Esophagus muscularis mucosa (tissue), 4 donors: ENCODE measurements around the gene TEDC1. TPM values are rescaled to one million over a fixed set of nuclear protein-coding genes. Genes with fewer than 3 reads are reported as not detected.
A peak's percentile ranks its signal among the peaks of the same experiment; 100 is the strongest.

Experiments used
- DNase-seq: peaks from one replicate; pipeline ENCODE4 v3.0.0-alpha.2; 2017; ENCODE audit errors: extremely low spot score
- H3K27ac ChIP-seq, 4 donors: fragments of 200-600 bp; sonication (generic); replicated peaks in 1 of 4; 1 replicate in 3 of 4; 2 replicates in 1 of 4; pipeline ENCODE4 v1.5.1; 2016 to 2019; ENCODE audit warnings: mild to moderate bottlenecking in 1 of 4
- H3K27me3 ChIP-seq, 4 donors: fragments of 200-600 bp; sonication (generic); one replicate each; pipeline versions ENCODE4 v1.5.1 to v1.6.0; 2016 to 2019
- H3K36me3 ChIP-seq, 4 donors: fragments of 200-600 bp; sonication (generic); one replicate each; pipeline ENCODE4 v1.5.1; 2016 to 2019
- H3K4me1 ChIP-seq, 4 donors: fragments of 200-600 bp; sonication (generic); one replicate each; pipeline ENCODE4 v1.5.1; 2016 to 2019
- H3K4me3 ChIP-seq, 4 donors: fragments of 200-600 bp; sonication (generic); 1 replicate in 2 of 4; 2 replicates in 2 of 4; pipeline ENCODE4 v1.5.1; 2016 to 2019; ENCODE audit warnings: mild to moderate bottlenecking in 4 of 4, moderate library complexity in 1 of 4
- H3K9me3 ChIP-seq, 4 donors: fragments of 200-600 bp; sonication (generic); 1 replicate in 3 of 4; 2 replicates in 1 of 4; pipeline ENCODE4 v1.5.1; 2016 to 2019
- CTCF ChIP-seq, 3 experiments: fragments of 200-600 bp in 2 of 3; fragments of 450-650 bp in 1 of 3; sonication (generic) in 2 of 3; IDR thresholded peaks; one replicate each; pipeline ENCODE4 v1.5.1; 2017 to 2019; ENCODE audit warnings: antibody characterized with exemption in 3 of 3, mild to moderate bottlenecking in 2 of 3, moderate library complexity in 1 of 3
- EP300 ChIP-seq: sonication (generic); formaldehyde crosslinking; IDR thresholded peaks from one replicate; pipeline ENCODE4 v1.6.1; 2017; ENCODE audit warnings: antibody characterized with exemption
- POLR2A ChIP-seq: fragments of 450-650 bp; IDR thresholded peaks from one replicate; pipeline ENCODE4 v1.6.1; 2017; ENCODE audit warnings: antibody characterized with exemption, moderate library complexity, mild to moderate bottlenecking, low read depth
- POLR2AphosphoS5 ChIP-seq, 2 donors: sonication (generic); formaldehyde crosslinking; IDR thresholded peaks; one replicate each; pipeline ENCODE4 v1.6.1; 2017; ENCODE audit warnings: antibody characterized with exemption in 2 of 2
- WGBS: methylation state at CpG from one replicate; pipeline ENCODE4 v1.1.5; 2018; 5-methylcytosine and 5-hydroxymethylcytosine counted together
- intact Hi-C: fragments of 100-400 bp; cut with DNase I; formaldehyde crosslinking; loops from one replicate; pipeline ENCODE4 v1.15.1; 2023
- total RNA-seq, 4 donors: library from RNA; depleted of rRNA; stranded (reverse); fragments of >200 nt; gene quantifications; one replicate each; pipeline versions ENCODE4 v1.1.0 to v1.2.1, GENCODE V29; 2016

TEDC1 gene
- total RNA-seq, 4 donors from 2014 or later: 3.8 to 6.6 (median 4.7) TPM

- WGBS: 83% methylated on average over 17 of the region's 21 CpGs
Observed at GRCh38 chr14:105500036-105500725, 9.1 kb downstream of the TEDC1 start.

GRCh38 chr14:105500726-105501101 lies 9.7 kb downstream of the TEDC1 start:
- Histone ChIP-seq H3K27ac (no peak overlapping the region), H3K4me1 (peaks cover 0 to 4% (median under 1%) of the 10 kb centered on the region in 4 donors), H3K4me3 (no peak overlapping the region), H3K9me3 (no peaks in the 10 kb centered on the region), H3K27me3 (peaks cover 0 to 6% (median 0%) of the 10 kb centered on the region in 4 donors), H3K36me3 (peaks cover 0 to 10% (median 0%) of the 10 kb centered on the region in 4 donors)
- DNase-seq: no peak
- TF ChIP-seq EP300 (no peak), CTCF (IDR thresholded peaks at IDR 0.05) (no peak), POLR2A (no peak), POLR2AphosphoS5 (IDR thresholded peaks at IDR 0.05) (no peak)
- 60% methylated on average over 10 of the region's 10 CpGs for WGBS
- intact Hi-C loops: no loop called here

More at GRCh38 chr14:105500036-105500725, 9.1 kb downstream of the TEDC1 start:
- TF ChIP-seq EP300 (no peak), POLR2AphosphoS5 (IDR thresholded peaks at IDR 0.05) (no peak), CTCF (IDR thresholded peaks at IDR 0.05) (no peak), POLR2A (no peak)
- peaks cover 0 to 10% (median 0%) of the 10 kb centered on the region in 4 donors for H3K36me3 ChIP-seq
- no peaks in the 10 kb centered on the region for H3K9me3 ChIP-seq
- no peak overlapping the region for H3K4me3 ChIP-seq
- peaks cover 0 to 6% (median 2%) of the 10 kb centered on the region in 4 donors for H3K4me1 ChIP-seq
- peak overlapping the region in 1 of 4 donors; percentile 15 for H3K27ac ChIP-seq
- intact Hi-C loops: no loop called here
- peaks cover 0 to 6% (median 0%) of the 10 kb centered on the region in 4 donors for H3K27me3 ChIP-seq
- no peak for DNase-seq

- H3K9me3 ChIP-seq: no peaks in the 10 kb centered on the region
- H3K4me3 ChIP-seq: no peak overlapping the region
- 86% methylated on average over 13 of the region's 13 CpGs for WGBS
- peaks cover 0 to 4% (median 0%) of the 10 kb centered on the region in 4 donors for H3K4me1 ChIP-seq
- no peak for DNase-seq
- TF ChIP-seq POLR2AphosphoS5 (IDR thresholded peaks at IDR 0.05) (no peak), CTCF (IDR thresholded peaks at IDR 0.05) (no peak), EP300 (no peak), POLR2A (no peak)
- no peak overlapping the region for H3K27ac ChIP-seq
- peaks cover 0 to 10% (median 0%) of the 10 kb centered on the region in 4 donors for H3K36me3 ChIP-seq
- intact Hi-C loops: no loop called here
- peaks cover 0 to 6% (median 0%) of the 10 kb centered on the region in 4 donors for H3K27me3 ChIP-seq
Observed at GRCh38 chr14:105501504-105502291, 10.7 kb downstream of the TEDC1 start.

GRCh38 chr14:105502446-105503295 lies 11.6 kb downstream of the TEDC1 start:
- 88% methylated on average over 12 of the region's 18 CpGs for WGBS
- peaks cover 0 to 7% (median 0%) of the 10 kb centered on the region in 4 donors for H3K27me3 ChIP-seq
- no peak overlapping the region for H3K27ac ChIP-seq
- intact Hi-C loops: no loop called here
- no peak for TF ChIP-seq POLR2A
- TF ChIP-seq EP300: no peak
- no peaks in the 10 kb centered on the region for H3K9me3 ChIP-seq
- peaks cover 0 to 10% (median 0%) of the 10 kb centered on the region in 4 donors for H3K36me3 ChIP-seq
- no peak for DNase-seq
- no peak overlapping the region for H3K4me3 ChIP-seq
- peaks cover 0 to 4% (median 0%) of the 10 kb centered on the region in 4 donors for H3K4me1 ChIP-seq
